H1 (cell line): ENCODE results near the gene HOXB4. TPM values are rescaled to one million over a fixed set of nuclear protein-coding genes. Genes with fewer than 3 reads are reported as not detected.

Experiments
- CTCF ChIA-PET: fragments of 300-600 bp; sonication (Branson Sonifier 250); formaldehyde crosslinking; loops from one replicate; lab custom pipeline; 2021; ENCODE audit not compliant: partially characterized antibody; lab: Charles Lee
- POLR2A ChIA-PET: fragments of 300-600 bp; sonication (Branson Sonifier 250); formaldehyde crosslinking; loops from one replicate; lab custom pipeline; 2021; ENCODE audit warnings: inconsistent platforms; ENCODE audit not compliant: partially characterized antibody; lab: Charles Lee
- DNase-seq, 2 experiments: peaks; one replicate each; pipeline versions ENCODE4 v3.0.0 to v3.0.0-alpha.2; 2010 to 2022; ENCODE audit warnings: low spot score in 2 of 2, low read depth in 1 of 2, mixed read lengths in 1 of 2
- FAIRE-seq: peaks from 2 replicates; lab custom pipeline; 2011; peaks lifted over from hg19 to GRCh38; lab: Jason Lieb, UNC
- H2AFZ ChIP-seq: 2 replicates; pipeline ENCODE4 v1.8.1; 2012; ENCODE audit warnings: low read length, inconsistent platforms
- H2AK5ac ChIP-seq: 2 replicates; pipeline ENCODE4 v1.6.1; 2013; ENCODE audit warnings: low read depth, low read length
- H2BK120ac ChIP-seq: replicated peaks from 2 replicates; pipeline ENCODE3; 2013; ENCODE audit warnings: low read depth, low read length, inconsistent platforms
- H2BK12ac ChIP-seq: 2 replicates; pipeline ENCODE4 v1.6.1; 2013; ENCODE audit warnings: low read depth, low read length
- H2BK15ac ChIP-seq: 2 replicates; pipeline ENCODE4 v1.6.1; 2013; ENCODE audit warnings: low read length
- H2BK20ac ChIP-seq: 2 replicates; pipeline ENCODE4 v1.6.1; 2013; ENCODE audit warnings: low read length
- H2BK5ac ChIP-seq: 2 replicates; pipeline ENCODE4 v1.6.1; 2013; ENCODE audit warnings: low read depth, low read length
- H3K14ac ChIP-seq: 2 replicates; pipeline ENCODE4 v1.6.1; 2013; ENCODE audit warnings: inconsistent platforms; ENCODE audit not compliant: insufficient read length
- H3K18ac ChIP-seq: 2 replicates; pipeline ENCODE4 v1.6.1; 2013; ENCODE audit warnings: low read length; ENCODE audit errors: extremely low read depth
- H3K23ac ChIP-seq: 2 replicates; pipeline ENCODE4 v1.6.1; 2013; ENCODE audit warnings: inconsistent platforms; ENCODE audit not compliant: insufficient read length
- H3K23me2 ChIP-seq: 2 replicates; pipeline ENCODE4 v1.6.1; 2013; ENCODE audit warnings: low read depth, low read length
- H3K27ac ChIP-seq: 2 replicates; pipeline ENCODE4 v1.6.1; 2011; ENCODE audit warnings: low read depth, low read length, inconsistent platforms
- H3K27me3 ChIP-seq, 4 experiments: replicated peaks in 1 of 4; 1 replicate in 1 of 4; 2 replicates in 3 of 4; pipeline versions ENCODE4 v1.6.1 to v1.8.1; 2011 to 2013; ENCODE audit warnings: low read length in 3 of 4, mild to moderate bottlenecking in 3 of 4, inconsistent platforms in 2 of 4, mixed read lengths in 2 of 4, moderate library complexity in 1 of 4; ENCODE audit not compliant: control insufficient read depth in 3 of 4, insufficient read depth in 3 of 4; ENCODE audit errors: extremely low read depth in 1 of 4
- H3K36me3 ChIP-seq, 4 experiments: 2 replicates each; pipeline versions ENCODE4 v1.6.1 to v1.8.1; 2011 to 2013; ENCODE audit warnings: mild to moderate bottlenecking in 4 of 4, low read length in 3 of 4, moderate library complexity in 2 of 4, control low read depth in 1 of 4, inconsistent platforms in 1 of 4; ENCODE audit not compliant: insufficient read depth in 4 of 4, control insufficient read depth in 2 of 4
- H3K4ac ChIP-seq: replicated peaks from 2 replicates; pipeline ENCODE3; 2013; ENCODE audit warnings: low read length, low read depth, mixed read lengths, inconsistent platforms; ENCODE audit not compliant: insufficient read length
- H3K4me1 ChIP-seq, 4 experiments: replicated peaks in 1 of 4; 1 replicate in 1 of 4; 2 replicates in 3 of 4; pipeline versions ENCODE4 v1.6.1 to v1.8.1; 2011 to 2013; ENCODE audit warnings: low read length in 3 of 4, inconsistent platforms in 2 of 4, mixed read lengths in 1 of 4; ENCODE audit not compliant: insufficient read depth in 4 of 4, control insufficient read depth in 3 of 4
- H3K4me2 ChIP-seq, 2 experiments: 2 replicates each; pipeline versions ENCODE4 v1.6.1 to v1.8.1; 2011 to 2013; ENCODE audit warnings: low read depth in 2 of 2, low read length in 2 of 2, control low read depth in 1 of 2, inconsistent platforms in 1 of 2, mild to moderate bottlenecking in 1 of 2; ENCODE audit not compliant: insufficient read depth in 1 of 2
- H3K4me3 ChIP-seq, 4 experiments: fragments of 200-600, 300-600 bp in 1 of 4; sonication (generic), shearing (Covaris generic), sonication (Bioruptor Twin) in 1 of 4; 2 replicates each; pipeline versions ENCODE4 v1.5.1 to v1.8.1; 2011 to 2016; ENCODE audit warnings: low read length in 4 of 4, low read depth in 3 of 4, control low read depth in 2 of 4, inconsistent platforms in 2 of 4, mild to moderate bottlenecking in 2 of 4, mixed read lengths in 1 of 4, moderate library complexity in 1 of 4; ENCODE audit not compliant: insufficient read depth in 2 of 4; ENCODE audit errors: extremely low read depth in 1 of 4
- H3K56ac ChIP-seq: replicated peaks from 2 replicates; pipeline ENCODE3; 2013; ENCODE audit warnings: low read depth, mild to moderate bottlenecking, mixed read lengths, low read length, inconsistent platforms; ENCODE audit not compliant: insufficient read length
- H3K79me1 ChIP-seq: 2 replicates; pipeline ENCODE4 v1.6.1; 2013; ENCODE audit warnings: low read depth, low read length, control low read depth
- H3K79me2 ChIP-seq, 2 experiments: 2 replicates each; pipeline versions ENCODE4 v1.6.1 to v1.8.1; 2012 to 2013; ENCODE audit warnings: low read length in 2 of 2, mild to moderate bottlenecking in 2 of 2, inconsistent platforms in 1 of 2; ENCODE audit not compliant: insufficient read depth in 2 of 2, control insufficient read depth in 1 of 2
- H3K9ac ChIP-seq, 4 experiments: replicated peaks in 1 of 4; 1 replicate in 1 of 4; 2 replicates in 3 of 4; pipeline versions ENCODE4 v1.6.1 to v1.8.1; 2011 to 2013; ENCODE audit warnings: low read depth in 3 of 4, low read length in 3 of 4, control low read depth in 2 of 4, mild to moderate bottlenecking in 2 of 4, moderate library complexity in 2 of 4, inconsistent platforms in 1 of 4; ENCODE audit errors: extremely low read depth in 1 of 4
- H3K9me3 ChIP-seq, 2 experiments: 2 replicates each; pipeline versions ENCODE4 v1.6.1 to v1.8.1; 2012 to 2013; ENCODE audit warnings: mild to moderate bottlenecking in 2 of 2, moderate library complexity in 2 of 2, control low read depth in 1 of 2, inconsistent platforms in 1 of 2, low read depth in 1 of 2, low read length in 1 of 2, mixed read lengths in 1 of 2; ENCODE audit not compliant: insufficient read depth in 2 of 2
- H4K20me1 ChIP-seq, 2 experiments: replicated peaks in 1 of 2; 2 replicates each; pipeline versions ENCODE3 to v1.8.1; 2011 to 2013; ENCODE audit warnings: inconsistent platforms in 2 of 2, low read length in 2 of 2, mild to moderate bottlenecking in 1 of 2; ENCODE audit not compliant: insufficient read depth in 2 of 2, control insufficient read depth in 1 of 2
- H4K5ac ChIP-seq: 2 replicates; pipeline ENCODE4 v1.6.1; 2013; ENCODE audit warnings: low read length, low read depth, mixed read lengths, inconsistent platforms; ENCODE audit not compliant: insufficient read length
- H4K8ac ChIP-seq: 2 replicates; pipeline ENCODE4 v1.8.0; 2013; ENCODE audit warnings: mild to moderate bottlenecking, moderate library complexity, low read length, inconsistent platforms; ENCODE audit not compliant: insufficient read depth; ENCODE audit errors: extremely low read depth
- H4K91ac ChIP-seq: replicated peaks from 2 replicates; pipeline ENCODE3; 2013; ENCODE audit warnings: low read length, mixed read lengths, inconsistent platforms; ENCODE audit not compliant: insufficient read length
- BCL11A ChIP-seq, 2 experiments: IDR thresholded peaks; one replicate each; pipeline ENCODE4 v1.6.1; 2011; ENCODE audit warnings: low read depth in 2 of 2, low read length in 2 of 2, mild to moderate bottlenecking in 2 of 2
- EP300 ChIP-seq, 2 experiments: IDR thresholded peaks; 1 replicate in 1 of 2; 2 replicates in 1 of 2; pipeline ENCODE4 v1.6.1; 2011 to 2012; ENCODE audit warnings: low read depth in 2 of 2, low read length in 2 of 2, mild to moderate bottlenecking in 2 of 2, borderline replicate concordance in 1 of 2, inconsistent platforms in 1 of 2, moderate library complexity in 1 of 2
- FOSL1 ChIP-seq: IDR thresholded peaks from 2 replicates; pipeline ENCODE4 v1.6.1; 2011; ENCODE audit warnings: mild to moderate bottlenecking, low read depth, low read length, moderate library complexity; ENCODE audit not compliant: insufficient read depth
- KDM4A ChIP-seq: IDR thresholded peaks from one replicate; pipeline ENCODE4 v1.7.1; 2012; ENCODE audit warnings: low read depth, mild to moderate bottlenecking, moderate library complexity, low read length, inconsistent platforms; ENCODE audit not compliant: severe bottlenecking
- NRF1 ChIP-seq: IDR thresholded peaks from 2 replicates; pipeline ENCODE4 v1.6.1; 2011; ENCODE audit warnings: mild to moderate bottlenecking, low read depth, low read length, improper control_type of control experiment
- PHF8 ChIP-seq: fragments of 200-600 bp; sonication (generic); conservative IDR thresholded peaks from 2 replicates; pipeline ENCODE4 v1.7.1; 2012; ENCODE audit warnings: low read depth, mild to moderate bottlenecking, inconsistent platforms, low read length, moderate library complexity
- SIN3A ChIP-seq, 2 experiments: IDR thresholded peaks in 1 of 2; conservative IDR thresholded peaks in 1 of 2; 2 replicates each; pipeline ENCODE4 v1.6.1; 2011 to 2012; ENCODE audit warnings: low read length in 2 of 2, improper control_type of control experiment in 1 of 2, low read depth in 1 of 2, mild to moderate bottlenecking in 1 of 2
- SIX5 ChIP-seq: IDR thresholded peaks from 2 replicates; pipeline ENCODE4 v1.6.1; 2011; ENCODE audit warnings: mild to moderate bottlenecking, low read depth, low read length
- TCF12 ChIP-seq: IDR thresholded peaks from 2 replicates; pipeline ENCODE4 v1.6.1; 2011; ENCODE audit warnings: low read depth, mild to moderate bottlenecking, low read length
- TEAD4 ChIP-seq: IDR thresholded peaks from 2 replicates; pipeline ENCODE4 v1.6.1; 2012; ENCODE audit warnings: low read depth, low read length, inconsistent platforms, mixed read lengths
- YY1 ChIP-seq: IDR thresholded peaks from 2 replicates; pipeline ENCODE4 v1.6.1; 2011; ENCODE audit warnings: low read depth, mild to moderate bottlenecking, low read length
- WGBS, 2 experiments: shearing (Covaris generic) in 1 of 2; methylation state at CpG; one replicate each; pipeline versions ENCODE4 v1.1.6 to v1.1.7; 2013 to 2015; ENCODE audit warnings: low lambda C conversion rate in 2 of 2, mixed read lengths in 2 of 2, inconsistent platforms in 1 of 2, low coverage in 1 of 2, missing lambda C conversion rate in 1 of 2; ENCODE audit not compliant: insufficient replicate concordance in 2 of 2, insufficient coverage in 1 of 2, insufficient read length in 1 of 2; ENCODE audit errors: extremely low coverage in 1 of 2, missing lambda C conversion rate in 1 of 2; 5-methylcytosine and 5-hydroxymethylcytosine counted together
- polyA plus RNA-seq, 7 experiments: library from polyadenylated mRNA; depleted of rRNA in 3 of 7; stranded (reverse) in 5 of 7; unstranded in 2 of 7; fragments of >200 nt in 5 of 7; fragments of 200-250 nt in 2 of 7; gene quantifications; 1 replicate in 5 of 7; 2 replicates in 1 of 7; 4 replicates in 1 of 7; pipeline versions ENCODE4 v1.2.1 to v1.2.3, GENCODE V29; 2011 to 2013; ENCODE audit warnings: missing spikeins in 2 of 7, mixed read lengths in 2 of 7
- total RNA-seq: library from RNA; stranded (reverse); fragmentation: NEBNext Ultra II Directional; extraction: Animal tissue kit (Norgen Biotek cat#: 25700); gene quantifications from 2 replicates; pipeline ENCODE4 v1.2.1, GENCODE V29; 2021

The HOXB4 gene
- total and polyA plus RNA-seq, 2 of the 8 experiments (the other 6 are each of a cell fraction or from before 2014, with no cell fraction given) = not detected

- Histone ChIP-seq H3K9ac (no peak overlapping the region), H2BK5ac (no peak overlapping the region), H3K4me2 (no peak overlapping the region), H2AK5ac (peak overlapping the region; percentile 34; the same call in 1 of the 2 replicates), H3K23ac (no peak overlapping the region), H3K79me1 (no peaks in the 10 kb centered on the region), H3K4me3 (no peak overlapping the region), H3K14ac (no peak overlapping the region), H2BK20ac (peak overlapping the region; percentile 41; the same call in 1 of the 2 replicates), H3K4ac (no peak overlapping the region), H3K36me3 (peaks cover 0 to 3% (median 0%) of the 10 kb centered on the region in 4 experiments; a peak in 1 of 8 replicates), H4K91ac (no peak overlapping the region), H2BK120ac (no peak overlapping the region), H3K79me2 (no peaks in the 10 kb centered on the region), H2BK15ac (0 out of 2 replicates have a peak overlapping the region, but pooled peaks have one; percentile 16), H3K27me3 (peaks cover 99 to 100% (median 100%) of the 10 kb centered on the region in 4 experiments), H3K27ac (no peak overlapping the region), H2AFZ (no peak overlapping the region), H3K9me3 (no peaks in the 10 kb centered on the region), H3K23me2 (peaks cover 4% of the 10 kb centered on the region; the same call in 1 of the 2 replicates), H4K20me1 (peaks cover 2 to 34% of the 10 kb centered on the region in 2 experiments), H3K56ac (no peak overlapping the region), H4K5ac (no peak overlapping the region), H3K4me1 (peaks cover 0 to 5% (median 4%) of the 10 kb centered on the region in 4 experiments; a peak in 5 of 7 replicates), H4K8ac (no peak overlapping the region), H3K18ac (peak overlapping the region; percentile 22; the same call in 1 of the 2 replicates), H2BK12ac (peak overlapping the region; percentile 71)
- WGBS, 2 experiments = 10% methylated on average over 3 of the region's 4 CpGs; no CpG with 5 or more reads in 1 of the 2 experiments
- DNase-seq = no peak
- POLR2A ChIA-PET = no interaction called here
- FAIRE-seq = no peak
- CTCF ChIA-PET = interaction anchor here (0.6 to 3.1 kb wide), 6 partner anchors 10 to 66 kb away, joined by 3 to 18 read pairs (median 4); no protein-coding TSS in a partner anchor
- TF ChIP-seq PHF8 = no peak
- TF ChIP-seq EP300 (IDR thresholded peaks at IDR 0.05; ENCODE audit: borderline replicate concordance in 1 of 2, low read depth in 2 of 2, low read length in 2 of 2) = no peak
- TF ChIP-seq BCL11A (IDR thresholded peaks at IDR 0.05; ENCODE audit: low read depth in 2 of 2, low read length in 2 of 2) = no peak
- no peak for TF ChIP-seq FOSL1
- no peak for TF ChIP-seq SIX5
- no peak for TF ChIP-seq NRF1
- TF ChIP-seq KDM4A = no peak
- no peak for TF ChIP-seq TCF12
- no peak for TF ChIP-seq YY1
- TF ChIP-seq SIN3A (conservative IDR thresholded peaks at IDR 0.05 in 1 of 2, IDR thresholded peaks at IDR 0.05 in 1 of 2; ENCODE audit: low read depth in 1 of 2, low read length in 2 of 2) = no peak
- TF ChIP-seq TEAD4 = no peak
These were observed 12.0 kb downstream of the HOXB4 start for GRCh38 chr17:48565925-48566710.
